Ovary (tissue), 9 donors: ENCODE data around the gene RNF214. TPM values are rescaled to one million over a fixed set of nuclear protein-coding genes. Genes with fewer than 3 reads are reported as not detected.

ENCODE experiments used
- DNase-seq, 5 donors: peaks; one replicate each; pipeline ENCODE4 v3.0.0-alpha.2; 2019 to 2020
- H3K27ac ChIP-seq, 2 donors: fragments of 200-600 bp; one replicate each; pipeline versions ENCODE4 v1.5.1 to v1.8.0; 2019 to 2022
- H3K27me3 ChIP-seq: fragments of 200-600 bp; one replicate; pipeline ENCODE4 v1.8.0; 2022
- H3K36me3 ChIP-seq: fragments of 200-600 bp; sonication (generic); one replicate; pipeline ENCODE4 v1.5.1; 2019
- H3K4me1 ChIP-seq: one replicate; pipeline ENCODE4 v1.8.1; 2013; ENCODE audit warnings: mild to moderate bottlenecking, moderate library complexity; ENCODE audit not compliant: insufficient read depth
- H3K4me3 ChIP-seq: fragments of 200-600 bp; sonication (generic); one replicate; pipeline ENCODE4 v1.5.1; 2017
- H3K9me3 ChIP-seq, 2 donors: fragments of 200-600 bp in 1 of 2; sonication (generic) in 1 of 2; one replicate each; pipeline versions ENCODE4 v1.5.1 to v1.8.1; 2013 to 2019; ENCODE audit warnings: mild to moderate bottlenecking in 1 of 2, moderate library complexity in 1 of 2
- EP300 ChIP-seq: sonication (generic); formaldehyde crosslinking; IDR thresholded peaks from one replicate; pipeline ENCODE4 v1.6.1; 2017; ENCODE audit warnings: antibody characterized with exemption
- POLR2A ChIP-seq: fragments of 450-650 bp; IDR thresholded peaks from one replicate; pipeline ENCODE4 v1.6.1; 2017; ENCODE audit warnings: antibody characterized with exemption, mild to moderate bottlenecking, moderate library complexity
- WGBS, 3 donors: extraction: QIAGEN DNeasy Blood & Tissue Kit in 1 of 3; methylation state at CpG; one replicate each; pipeline versions ENCODE4 v1.1.5 to v1.1.7; 2013 to 2017; 5-methylcytosine and 5-hydroxymethylcytosine counted together
- intact Hi-C, 4 donors: fragments of 100-400 bp; cut with DNase I; formaldehyde crosslinking; loops; one replicate each; pipeline versions ENCODE4 v1.11.0 to v1.15.1; 2022 to 2023
- polyA plus RNA-seq, 2 donors: library from polyadenylated mRNA; stranded (reverse); fragments of 200-250 nt in 1 of 2; fragments of 350-450 nt in 1 of 2; fragmentation: Illumina TruSeq in 1 of 2; extraction: RNeasy Lipid Tissue Mini Kit (QIAGEN cat#74804) in 1 of 2; gene quantifications; one replicate each; pipeline ENCODE4 v1.2.3, GENCODE V29; 2013 to 2014
- small RNA-seq: library from RNA; depleted of rRNA; stranded (forward); fragments of <200 nt; gene quantifications from one replicate; pipeline ENCODE3, GENCODE V24; 2016
- total RNA-seq, 7 donors: library from RNA; depleted of rRNA in 2 of 7; stranded (reverse); fragments of >200 nt in 2 of 7; fragmentation: NEBNext Ultra II Directional in 3 of 7; extraction: Animal tissue kit (Norgen Biotek cat#: 25700) in 3 of 7; gene quantifications; one replicate each; pipeline versions ENCODE4 v1.1.0 to v1.2.4, GENCODE V29; 2016 to 2023
- TF ChIP-seq, protein P1 (sequence below), 3 donors: fragments of 450-650 bp in 2 of 3; fragments of 200-600 bp in 1 of 3; IDR thresholded peaks; one replicate each; pipeline versions ENCODE4 v1.5.1 to v1.8.0; 2016 to 2022; ENCODE audit warnings: antibody characterized with exemption in 3 of 3, mild to moderate bottlenecking in 1 of 3
- donor health status: DM: no; HTN: no; CAD: no; lungs with moderate emphysema.
- donor health status: DM: no; HTN: no; CAD: no.
- donor health status: Bipolar disorder and iron deficiency.
- donor health status: DM: yes; HTN: yes; CAD: no.
- donor health status: DM: no; HTN: no; CAD: no.
- donor health status: DM: yes; HTN: yes; CAD: no.

RNF214 gene
- total and polyA plus RNA-seq, 9 donors: 9.7 to 40.9 (median 27.3) TPM

DNA sequence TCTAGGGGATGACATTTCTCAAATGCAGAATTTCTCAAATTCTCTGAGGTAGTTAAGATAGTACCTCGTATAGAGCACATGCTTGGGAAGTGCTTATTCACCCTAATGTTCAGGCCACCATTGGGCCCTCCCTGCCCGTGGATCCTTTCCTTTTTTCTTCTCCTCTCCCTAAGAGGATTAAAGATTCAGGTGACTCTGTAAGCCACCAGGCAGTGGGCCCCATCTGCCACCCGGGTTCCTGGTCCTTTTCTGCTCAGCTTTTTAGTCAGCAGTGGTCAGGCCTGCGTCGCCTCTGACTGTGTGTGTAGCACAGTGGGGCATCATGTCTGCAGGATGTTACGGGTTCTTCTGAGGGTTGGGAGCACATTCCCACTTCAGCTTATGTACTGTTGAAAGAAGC lies 102.4 kb downstream of the RNF214 start:
- no peak overlapping the region for H3K4me3 ChIP-seq
- H3K4me1 ChIP-seq: no peaks in the 10 kb centered on the region
- no peaks in the 10 kb centered on the region for H3K27me3 ChIP-seq
- DNase-seq: no peak
- no peak for TF ChIP-seq POLR2A
- TF ChIP-seq, protein P1, sequence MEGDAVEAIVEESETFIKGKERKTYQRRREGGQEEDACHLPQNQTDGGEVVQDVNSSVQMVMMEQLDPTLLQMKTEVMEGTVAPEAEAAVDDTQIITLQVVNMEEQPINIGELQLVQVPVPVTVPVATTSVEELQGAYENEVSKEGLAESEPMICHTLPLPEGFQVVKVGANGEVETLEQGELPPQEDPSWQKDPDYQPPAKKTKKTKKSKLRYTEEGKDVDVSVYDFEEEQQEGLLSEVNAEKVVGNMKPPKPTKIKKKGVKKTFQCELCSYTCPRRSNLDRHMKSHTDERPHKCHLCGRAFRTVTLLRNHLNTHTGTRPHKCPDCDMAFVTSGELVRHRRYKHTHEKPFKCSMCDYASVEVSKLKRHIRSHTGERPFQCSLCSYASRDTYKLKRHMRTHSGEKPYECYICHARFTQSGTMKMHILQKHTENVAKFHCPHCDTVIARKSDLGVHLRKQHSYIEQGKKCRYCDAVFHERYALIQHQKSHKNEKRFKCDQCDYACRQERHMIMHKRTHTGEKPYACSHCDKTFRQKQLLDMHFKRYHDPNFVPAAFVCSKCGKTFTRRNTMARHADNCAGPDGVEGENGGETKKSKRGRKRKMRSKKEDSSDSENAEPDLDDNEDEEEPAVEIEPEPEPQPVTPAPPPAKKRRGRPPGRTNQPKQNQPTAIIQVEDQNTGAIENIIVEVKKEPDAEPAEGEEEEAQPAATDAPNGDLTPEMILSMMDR (IDR thresholded peaks at IDR 0.05): no peak
- TF ChIP-seq EP300: no peak
- no peaks in the 10 kb centered on the region for H3K36me3 ChIP-seq
- no peak overlapping the region for H3K27ac ChIP-seq
- intact Hi-C loops: no loop called here
- H3K9me3 ChIP-seq: no peaks in the 10 kb centered on the region
- 82 to 90% (median 85%) methylated on average over 6 of the region's 6 CpGs for WGBS, 3 donors

DNA sequence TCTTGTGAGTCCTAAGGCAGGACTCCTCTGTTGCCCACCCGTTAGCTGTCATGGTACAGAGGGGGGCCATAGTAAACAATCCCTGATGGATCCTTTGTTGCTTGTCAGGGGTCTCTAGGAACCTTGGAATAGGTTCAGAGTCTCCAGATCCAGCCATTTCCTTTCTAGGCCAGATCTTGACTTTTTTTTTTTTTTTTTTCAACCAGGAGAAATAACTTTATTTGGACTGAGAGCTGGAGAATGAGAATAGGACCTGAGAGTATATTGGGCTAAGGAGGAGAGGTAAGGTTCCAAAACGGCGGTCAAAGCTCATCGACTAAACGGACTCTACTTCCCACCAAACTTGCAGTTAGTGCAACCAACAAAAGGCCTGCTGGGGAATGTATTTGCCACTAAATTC lies 102.9 kb downstream of the RNF214 start:
- H3K27ac ChIP-seq: no peak overlapping the region
- no peaks in the 10 kb centered on the region for H3K36me3 ChIP-seq
- H3K4me3 ChIP-seq: no peak overlapping the region
- no peaks in the 10 kb centered on the region for H3K4me1 ChIP-seq
- TF ChIP-seq EP300: no peak
- TF ChIP-seq, protein P1 (IDR thresholded peaks at IDR 0.05): no peak
- no peak for TF ChIP-seq POLR2A
- no peaks in the 10 kb centered on the region for H3K27me3 ChIP-seq
- intact Hi-C loops: no loop called here
- DNase-seq: no peak
- H3K9me3 ChIP-seq: no peaks in the 10 kb centered on the region
- WGBS, 3 donors: 88 to 95% (median 94%) methylated on average over 5 of the region's 5 CpGs

Small RNAs within 50 kb of the gene (small RNA-seq; reads per million reads assigned to genes)
- gene RF00564: not detected

Other genes starting within 250 kb of the RNF214 start
- 100 to 1,000 TPM in 1 of 7 donors, 10 to 100 TPM in 6; 33.3 to 134 (median 56.2) TPM for gene SIK3, start 134.2 kb upstream of the RNF214 start, total RNA-seq
- 10 to 100 TPM; 18.3 to 59.5 TPM for gene SIK3, start 134.2 kb upstream of the RNF214 start, polyA plus RNA-seq
- gene PAFAH1B2, start 88.4 kb upstream of the RNF214 start, total RNA-seq: 10 to 100 TPM; 57.2 to 95.6 (median 83.3) TPM
- 10 to 100 TPM; 23.0 to 45.9 TPM for gene PAFAH1B2, start 88.4 kb upstream of the RNF214 start, polyA plus RNA-seq
- gene SIDT2, start 53.9 kb upstream of the RNF214 start, total RNA-seq: 100 to 1,000 TPM in 1 of 7 donors, 10 to 100 TPM in 6; 36.5 to 141 (median 73.7) TPM
- gene SIDT2, start 53.9 kb upstream of the RNF214 start, polyA plus RNA-seq: 100 to 1,000 TPM in 1 of 2 donors, 10 to 100 TPM in 1; 59.2 to 106 TPM
- gene TAGLN, start 33.3 kb upstream of the RNF214 start, total RNA-seq: 1,000 to 10,000 TPM in 3 of 7 donors, 100 to 1,000 TPM in 4; 491 to 2,646 (median 828) TPM
- 1,000 to 10,000 TPM; 1,650 to 3,307 TPM for gene TAGLN, start 33.3 kb upstream of the RNF214 start, polyA plus RNA-seq
- 10 to 100 TPM; 16.3 to 67.7 (median 32.2) TPM for gene PCSK7, start 598 bp upstream of the RNF214 start, total RNA-seq
- gene PCSK7, start 598 bp upstream of the RNF214 start, polyA plus RNA-seq: 10 to 100 TPM; 14.5 to 15.7 TPM
- 10 to 100 TPM in 5 of 7 donors, 1 to 10 TPM in 2; 5.1 to 20.3 (median 14.2) TPM for gene BACE1-AS, start 58.7 kb downstream of the RNF214 start, total RNA-seq
- 10 to 100 TPM in 1 of 2 donors, 1 to 10 TPM in 1; 8.0 to 12.7 TPM for gene BACE1-AS, start 58.7 kb downstream of the RNF214 start, polyA plus RNA-seq
- gene BACE1, start 83.6 kb downstream of the RNF214 start, total RNA-seq: 10 to 100 TPM; 12.6 to 49.6 (median 30.7) TPM
- gene BACE1, start 83.6 kb downstream of the RNF214 start, polyA plus RNA-seq: 10 to 100 TPM; 17.1 to 99.7 TPM
- 10 to 100 TPM; 21.0 to 50.4 (median 32.9) TPM for gene CEP164, start 95.2 kb downstream of the RNF214 start, total RNA-seq
- 10 to 100 TPM; 18.6 to 21.0 TPM for gene CEP164, start 95.2 kb downstream of the RNF214 start, polyA plus RNA-seq